PC-9 (cell line): Measurements from ENCODE around the gene SAMD14.

ENCODE experiments used
- CTCF ChIP-seq: fragments of 200-600 bp; sonication (generic); conservative IDR thresholded peaks from 2 replicates; pipeline ENCODE4 v1.6.1; 2017; ENCODE audit warnings: mixed run types, antibody characterized with exemption, mild to moderate bottlenecking, moderate library complexity
- EZH2 ChIP-seq: fragments of 200-600 bp; sonication (generic); IDR thresholded peaks from 2 replicates; pipeline ENCODE4 v1.8.0; 2017; ENCODE audit warnings: antibody characterized with exemption, low read depth

- TF ChIP-seq CTCF, result no peak
- TF ChIP-seq EZH2, result no peak
Observed at GRCh38 chr17:50107790-50108414, 22.1 kb downstream of the SAMD14 start.
